Effector memory CD8-positive, alpha-beta T cell (primary cell): ENCODE data around the gene MVB12B.

Experiments
- ATAC-seq: fragments of 150-1000 bp; cut with Tn5 transposase; replicated peaks from 2 replicates; pipeline ENCODE4 v1.10.0; 2021; ENCODE audit warnings: mild to moderate bottlenecking, moderate library complexity
- DNase-seq, 3 experiments: peaks; one replicate each; pipeline ENCODE4 v3.0.0; 2021
- H3K27ac Mint-ChIP-seq, 2 donors: one replicate each; pipeline ENCODE4 v1.8.0; 2022; ENCODE audit warnings: mild to moderate bottlenecking in 2 of 2, mixed read lengths in 2 of 2, moderate library complexity in 2 of 2
- H3K27me3 Mint-ChIP-seq, 2 donors: one replicate each; pipeline ENCODE4 v1.8.0; 2022; ENCODE audit warnings: mixed read lengths in 2 of 2
- H3K36me3 Mint-ChIP-seq: one replicate; pipeline ENCODE4 v1.8.0; 2022; ENCODE audit warnings: mild to moderate bottlenecking, moderate library complexity, mixed read lengths; ENCODE audit not compliant: insufficient read depth
- H3K4me1 Mint-ChIP-seq, 2 donors: one replicate each; pipeline ENCODE4 v1.8.0; 2022; ENCODE audit warnings: low read depth in 2 of 2, mixed read lengths in 2 of 2
- H3K4me3 Mint-ChIP-seq, 2 donors: one replicate each; pipeline ENCODE4 v1.8.0; 2022; ENCODE audit warnings: mild to moderate bottlenecking in 2 of 2, mixed read lengths in 2 of 2, moderate library complexity in 2 of 2
- H3K9me3 Mint-ChIP-seq, 2 donors: one replicate each; pipeline ENCODE4 v1.8.0; 2022; ENCODE audit warnings: mixed read lengths in 2 of 2

Gene MVB12B

GRCh38 chr9:126377176-126377509, 50.5 kb downstream of the MVB12B start:
- peaks cover 16% of the 10 kb centered on the region for H3K36me3 Mint-ChIP-seq
- DNase-seq (no peak), ATAC-seq (no peak)
- peak overlapping the region; percentile 56 to 83 for H3K27ac Mint-ChIP-seq
- H3K27me3 Mint-ChIP-seq: no peaks in the 10 kb centered on the region
- no peak overlapping the region for H3K4me3 Mint-ChIP-seq
- peaks cover 25 to 44% of the 10 kb centered on the region in 2 donors for H3K4me1 Mint-ChIP-seq
- no peaks in the 10 kb centered on the region for H3K9me3 Mint-ChIP-seq

GRCh38 chr9:126377536-126377935, 50.9 kb downstream of the MVB12B start:
- DNase-seq (no peak), ATAC-seq (no peak)
- no peaks in the 10 kb centered on the region for H3K27me3 Mint-ChIP-seq
- no peaks in the 10 kb centered on the region for H3K9me3 Mint-ChIP-seq
- peak overlapping the region in 1 of 2 donors; percentile 56 for H3K27ac Mint-ChIP-seq
- H3K36me3 Mint-ChIP-seq: peaks cover 16% of the 10 kb centered on the region
- no peak overlapping the region for H3K4me3 Mint-ChIP-seq
- peaks cover 24 to 43% of the 10 kb centered on the region in 2 donors for H3K4me1 Mint-ChIP-seq

- Mint-ChIP-seq H3K9me3 (no peaks in the 10 kb centered on the region), H3K4me1 (peaks cover 21 to 34% of the 10 kb centered on the region in 2 donors), H3K36me3 (peaks cover 16% of the 10 kb centered on the region), H3K27ac (peak overlapping the region; percentile 21 to 94), H3K4me3 (no peak overlapping the region), H3K27me3 (no peaks in the 10 kb centered on the region)
- ATAC-seq: no peak
- no peak for DNase-seq
These were observed 52.1 kb downstream of the MVB12B start for GRCh38 chr9:126378761-126379160.

GRCh38 chr9:126379661-126380360, 53.2 kb downstream of the MVB12B start:
- Mint-ChIP-seq H3K36me3 (peaks cover 21% of the 10 kb centered on the region), H3K4me3 (no peak overlapping the region), H3K27me3 (no peaks in the 10 kb centered on the region), H3K27ac (peak overlapping the region in 1 of 2 donors; percentile 26), H3K4me1 (peaks cover 16 to 27% of the 10 kb centered on the region in 2 donors), H3K9me3 (no peaks in the 10 kb centered on the region)
- ATAC-seq (no peak), DNase-seq (no peak)

GRCh38 chr9:126380447-126380846, 53.8 kb downstream of the MVB12B start:
- H3K4me3 Mint-ChIP-seq: no peak overlapping the region
- DNase-seq (no peak), ATAC-seq (no peak)
- H3K27ac Mint-ChIP-seq: peak overlapping the region in 1 of 2 donors; percentile 26
- peaks cover 23% of the 10 kb centered on the region for H3K36me3 Mint-ChIP-seq
- no peaks in the 10 kb centered on the region for H3K27me3 Mint-ChIP-seq
- peaks cover 16 to 21% of the 10 kb centered on the region in 2 donors for H3K4me1 Mint-ChIP-seq
- H3K9me3 Mint-ChIP-seq: no peaks in the 10 kb centered on the region

GRCh38 chr9:126381195-126381594, 54.6 kb downstream of the MVB12B start:
- DNase-seq: no peak
- Mint-ChIP-seq H3K27me3 (no peaks in the 10 kb centered on the region), H3K36me3 (peaks cover 21% of the 10 kb centered on the region), H3K27ac (peak overlapping the region in 1 of 2 donors; percentile 26), H3K4me3 (no peak overlapping the region), H3K4me1 (peaks cover 13 to 14% of the 10 kb centered on the region in 2 donors), H3K9me3 (no peaks in the 10 kb centered on the region)
- no peak for ATAC-seq

GRCh38 chr9:126383406-126384046, 56.9 kb downstream of the MVB12B start:
- H3K4me1 Mint-ChIP-seq: peaks cover 10 to 13% of the 10 kb centered on the region in 2 donors
- no peaks in the 10 kb centered on the region for H3K27me3 Mint-ChIP-seq
- no peak overlapping the region for H3K4me3 Mint-ChIP-seq
- no peak for DNase-seq
- H3K9me3 Mint-ChIP-seq: no peaks in the 10 kb centered on the region
- peaks cover 30% of the 10 kb centered on the region for H3K36me3 Mint-ChIP-seq
- ATAC-seq: no peak
- peak overlapping the region in 1 of 2 donors; percentile 6 for H3K27ac Mint-ChIP-seq

GRCh38 chr9:126384926-126385325, 58.3 kb downstream of the MVB12B start:
- Mint-ChIP-seq H3K4me1 (peaks cover 6 to 14% of the 10 kb centered on the region in 2 donors), H3K4me3 (no peak overlapping the region), H3K36me3 (peaks cover 27% of the 10 kb centered on the region), H3K27me3 (no peaks in the 10 kb centered on the region), H3K9me3 (no peaks in the 10 kb centered on the region), H3K27ac (no peak overlapping the region)
- DNase-seq: no peak
- ATAC-seq: no peak

GRCh38 chr9:126386088-126386487, 59.5 kb downstream of the MVB12B start:
- H3K4me1 Mint-ChIP-seq: peaks cover 4 to 14% of the 10 kb centered on the region in 2 donors
- H3K36me3 Mint-ChIP-seq: peaks cover 29% of the 10 kb centered on the region
- DNase-seq (no peak), ATAC-seq (no peak)
- H3K9me3 Mint-ChIP-seq: no peaks in the 10 kb centered on the region
- H3K27me3 Mint-ChIP-seq: no peaks in the 10 kb centered on the region
- no peak overlapping the region for H3K4me3 Mint-ChIP-seq
- H3K27ac Mint-ChIP-seq: peak overlapping the region in 1 of 2 donors; percentile 49

- H3K27ac Mint-ChIP-seq: peak overlapping the region in 1 of 2 donors; percentile 49
- no peak overlapping the region for H3K4me3 Mint-ChIP-seq
These were observed 60.1 kb downstream of the MVB12B start for GRCh38 chr9:126386776-126387175.

GRCh38 chr9:126388964-126389708, 62.5 kb downstream of the MVB12B start:
- Mint-ChIP-seq H3K27ac (peak overlapping the region; percentile 73 to 88), H3K36me3 (peaks cover 48% of the 10 kb centered on the region), H3K4me1 (peaks cover 6 to 18% of the 10 kb centered on the region in 2 donors), H3K4me3 (no peak overlapping the region), H3K9me3 (no peaks in the 10 kb centered on the region), H3K27me3 (no peaks in the 10 kb centered on the region)
- ATAC-seq: no peak
- no peak for DNase-seq

More at GRCh38 chr9:126386776-126387175, 60.1 kb downstream of the MVB12B start:
- DNase-seq: no peak
- no peaks in the 10 kb centered on the region for H3K9me3 Mint-ChIP-seq
- H3K4me1 Mint-ChIP-seq: peaks cover 7 to 18% of the 10 kb centered on the region in 2 donors
- no peaks in the 10 kb centered on the region for H3K27me3 Mint-ChIP-seq
- peaks cover 31% of the 10 kb centered on the region for H3K36me3 Mint-ChIP-seq
- no peak for ATAC-seq

- no peak for ATAC-seq
- no peaks in the 10 kb centered on the region for H3K9me3 Mint-ChIP-seq
- no peaks in the 10 kb centered on the region for H3K27me3 Mint-ChIP-seq
- peaks cover 10 to 26% of the 10 kb centered on the region in 2 donors for H3K4me1 Mint-ChIP-seq
- no peak overlapping the region for H3K4me3 Mint-ChIP-seq
- peak overlapping the region; percentile 73 to 88 for H3K27ac Mint-ChIP-seq
- DNase-seq: no peak
- H3K36me3 Mint-ChIP-seq: peaks cover 48% of the 10 kb centered on the region
These were observed 63.4 kb downstream of the MVB12B start for GRCh38 chr9:126389992-126390391.

GRCh38 chr9:126390923-126391322, 64.3 kb downstream of the MVB12B start:
- no peak for ATAC-seq
- no peaks in the 10 kb centered on the region for H3K27me3 Mint-ChIP-seq
- H3K4me3 Mint-ChIP-seq: no peak overlapping the region
- H3K4me1 Mint-ChIP-seq: peaks cover 15 to 35% of the 10 kb centered on the region in 2 donors
- peak overlapping the region; percentile 73 to 88 for H3K27ac Mint-ChIP-seq
- H3K36me3 Mint-ChIP-seq: peaks cover 48% of the 10 kb centered on the region
- no peaks in the 10 kb centered on the region for H3K9me3 Mint-ChIP-seq
- no peak for DNase-seq
